ENCODE data around the gene LPAR3. TPM values are rescaled to one million over a fixed set of nuclear protein-coding genes. Genes with fewer than 3 reads are reported as not detected.

The LPAR3 gene
- total and polyA plus RNA-seq, 9 donors: 0.20 to 22.7 (median 2.5) TPM

- H3K4me1 ChIP-seq (ENCODE audit: insufficient read depth): no peaks in the 10 kb centered on the region
- H3K4me3 ChIP-seq: no peak overlapping the region
- no peaks in the 10 kb centered on the region for H3K36me3 ChIP-seq
- peak; percentile 72 to 84 (median 76) for DNase-seq
- intact Hi-C loops (cut with DNase I): loop anchor here in 1 of 4 donors (10.0 kb wide), 1 partner anchor 838 kb away; no protein-coding TSS in a partner anchor
- 11 to 14% (median 14%) methylated on average over 6 of the region's 6 CpGs for WGBS, 3 donors
- no peaks in the 10 kb centered on the region for H3K9me3 ChIP-seq
- H3K27ac ChIP-seq: no peak overlapping the region
- H3K27me3 ChIP-seq: no peaks in the 10 kb centered on the region
- TF ChIP-seq POLR2A (IDR thresholded peaks at IDR 0.05) (no peak), CTCF (IDR thresholded peaks at IDR 0.05) (peak; percentile 63 to 70 (median 66)), EP300 (IDR thresholded peaks at IDR 0.05) (no peak)
Observed at GRCh38 chr1:84772428-84772943, 120.5 kb downstream of the LPAR3 start.

DNA sequence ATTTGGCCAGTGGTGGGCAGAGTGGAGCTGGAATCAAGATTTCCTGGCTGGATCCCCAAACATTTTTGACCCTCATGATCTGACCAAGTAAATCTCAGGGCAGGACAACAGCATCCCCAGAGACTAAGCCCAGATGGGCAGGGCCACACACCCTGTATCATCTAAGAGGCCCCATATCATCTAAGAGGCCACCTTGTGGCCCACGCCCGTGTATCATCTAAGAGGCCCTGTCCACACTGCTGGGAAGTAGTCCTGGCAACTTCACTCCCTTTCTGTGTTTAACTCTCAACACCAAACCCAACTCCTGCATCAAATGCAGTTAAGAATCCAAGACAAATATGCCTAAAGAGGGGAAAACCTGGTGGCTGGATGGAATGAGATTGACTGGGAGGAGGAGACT lies 121.1 kb downstream of the LPAR3 start:
- 82 to 97% (median 90%) methylated on average over 2 of the region's 2 CpGs for WGBS, 3 donors
- DNase-seq: no peak
- Histone ChIP-seq H3K27ac (no peak overlapping the region), H3K4me3 (no peak overlapping the region), H3K4me1 (ENCODE audit: insufficient read depth) (no peaks in the 10 kb centered on the region), H3K27me3 (no peaks in the 10 kb centered on the region), H3K9me3 (no peaks in the 10 kb centered on the region), H3K36me3 (no peaks in the 10 kb centered on the region)
- intact Hi-C loops (cut with DNase I): loop anchor here in 2 of 4 donors (2.0 to 10.0 kb wide), 2 partner anchors 29 to 837 kb away; no protein-coding TSS in a partner anchor
- TF ChIP-seq EP300 (IDR thresholded peaks at IDR 0.05): no peak
- no peak for TF ChIP-seq CTCF (IDR thresholded peaks at IDR 0.05)
- TF ChIP-seq POLR2A (IDR thresholded peaks at IDR 0.05): no peak

GRCh38 chr1:84770481-84770880 lies 122.5 kb downstream of the LPAR3 start:
- WGBS, 3 donors: 85 to 91% (median 85%) methylated on average over 2 of the region's 2 CpGs

DNA sequence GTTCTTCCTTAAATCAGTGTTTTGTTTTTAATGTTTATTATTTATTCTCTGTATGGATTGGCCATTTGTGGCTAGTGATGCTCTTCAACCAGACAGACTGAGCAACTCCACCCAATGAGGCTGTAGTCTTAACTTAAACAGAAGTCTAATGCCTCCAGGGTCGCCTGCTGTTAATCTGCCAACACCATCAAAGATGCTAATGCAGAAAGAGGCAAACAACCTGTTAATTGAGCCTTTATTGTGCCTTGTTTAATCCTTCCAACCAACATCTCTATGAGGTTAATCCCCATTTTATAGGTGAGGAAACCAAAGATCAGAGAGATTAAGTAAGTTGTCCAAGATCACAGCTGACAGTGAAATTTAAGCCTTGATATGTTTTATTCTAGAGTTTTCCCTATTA lies 123.4 kb downstream of the LPAR3 start:
- H3K27ac ChIP-seq: no peak overlapping the region
- no peaks in the 10 kb centered on the region for H3K27me3 ChIP-seq
- DNase-seq: no peak
- H3K4me3 ChIP-seq: no peak overlapping the region
- H3K4me1 ChIP-seq (ENCODE audit: insufficient read depth): no peaks in the 10 kb centered on the region
- no peaks in the 10 kb centered on the region for H3K9me3 ChIP-seq
- intact Hi-C loops (cut with DNase I): loop anchor here in 3 of 4 donors (2.0 to 10.0 kb wide), 3 partner anchors 31 to 835 kb away; partner anchors contain the start of gene PRKACB (in 1 of the 3)
- TF ChIP-seq CTCF (IDR thresholded peaks at IDR 0.05) (no peak), POLR2A (IDR thresholded peaks at IDR 0.05) (no peak), EP300 (IDR thresholded peaks at IDR 0.05) (no peak)
- 85 to 97% (median 86%) methylated on average over 1 of the region's 1 CpG for WGBS, 3 donors
- H3K36me3 ChIP-seq: no peaks in the 10 kb centered on the region

More at GRCh38 chr1:84770481-84770880, 122.5 kb downstream of the LPAR3 start:
- DNase-seq: no peak
- Histone ChIP-seq H3K4me1 (ENCODE audit: insufficient read depth) (no peaks in the 10 kb centered on the region), H3K4me3 (no peak overlapping the region), H3K36me3 (no peaks in the 10 kb centered on the region), H3K27ac (no peak overlapping the region), H3K9me3 (no peaks in the 10 kb centered on the region), H3K27me3 (no peaks in the 10 kb centered on the region)
- intact Hi-C loops (cut with DNase I): loop anchor here in 2 of 4 donors (2.0 to 10.0 kb wide), 2 partner anchors 30 to 836 kb away; no protein-coding TSS in a partner anchor
- TF ChIP-seq EP300 (IDR thresholded peaks at IDR 0.05) (no peak), CTCF (IDR thresholded peaks at IDR 0.05) (no peak), POLR2A (IDR thresholded peaks at IDR 0.05) (no peak)
